ENCODE measurements around the gene PLOD1.

GRCh38 chr1:12001249-12001917 lies 66.9 kb downstream of the PLOD1 start:
- TF ChIP-seq EZH2 (IDR thresholded peaks at IDR 0.05; ENCODE audit: borderline replicate concordance, low read depth, low read length, severe bottlenecking) (no peak), CTCF (IDR thresholded peaks at IDR 0.05; ENCODE audit: borderline replicate concordance, extremely low read depth, low read length, poor library complexity, severe bottlenecking) (peak; percentile 61)

Measured in DND-41 (cell line).